ENCODE measurements around the gene MUS81. TPM values are rescaled to one million over a fixed set of nuclear protein-coding genes. Genes with fewer than 3 reads are reported as not detected.

MUS81 gene
- total RNA-seq, 1 experiment from 2014 or later = 45.9 TPM

DNA sequence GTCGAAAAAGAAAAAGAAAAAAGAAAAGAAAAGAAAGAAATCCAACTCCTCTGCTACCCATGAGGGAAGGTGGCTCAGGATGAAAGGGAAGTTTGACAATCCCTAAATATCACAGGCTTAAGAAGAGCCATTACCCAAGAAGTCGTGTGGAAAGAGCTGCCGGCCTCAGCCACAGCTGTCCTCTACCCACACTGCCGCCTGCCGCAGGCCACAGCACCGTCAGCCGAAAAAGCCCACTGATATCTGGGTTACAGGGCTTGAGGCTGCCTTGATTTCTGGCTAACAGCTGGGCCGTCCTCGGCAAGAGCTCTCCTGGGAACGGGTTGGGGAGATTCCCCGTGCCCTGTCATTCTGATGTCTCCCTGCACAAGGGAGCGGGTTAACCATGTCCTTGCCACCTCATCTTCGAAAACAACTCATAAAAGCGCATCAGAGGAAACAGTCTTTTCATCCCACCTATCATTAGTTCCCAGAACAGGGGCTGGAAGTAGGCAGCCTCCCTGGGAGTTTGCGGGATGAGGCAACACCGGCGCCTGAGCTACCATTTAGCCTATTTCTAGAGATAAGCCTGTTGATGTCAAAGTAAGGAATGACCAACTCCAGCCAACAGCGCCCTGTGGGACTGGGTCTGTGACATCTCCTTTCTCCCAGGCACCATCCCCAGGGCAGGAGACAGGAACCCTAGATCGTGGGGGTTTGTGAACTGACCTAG lies 48.3 kb upstream of the MUS81 start:
- ATAC-seq = no peak
- CTCF ChIA-PET = interaction anchor here (0.7 to 3.9 kb wide), 3 partner anchors 11 to 67 kb away, joined by 4 to 51 read pairs (median 4); partner anchors contain the start of gene AP5B1
- no peak overlapping the region for H3K4me3 Mint-ChIP-seq
- H3K27ac Mint-ChIP-seq = no peak overlapping the region
- POLR2A ChIA-PET = no interaction called here
- no peaks in the 10 kb centered on the region for H3K9me3 Mint-ChIP-seq
- no peak for DNase-seq (ENCODE audit: low spot score)
- H3K36me3 Mint-ChIP-seq = no peaks in the 10 kb centered on the region
- TF ChIP-seq, protein P1, sequence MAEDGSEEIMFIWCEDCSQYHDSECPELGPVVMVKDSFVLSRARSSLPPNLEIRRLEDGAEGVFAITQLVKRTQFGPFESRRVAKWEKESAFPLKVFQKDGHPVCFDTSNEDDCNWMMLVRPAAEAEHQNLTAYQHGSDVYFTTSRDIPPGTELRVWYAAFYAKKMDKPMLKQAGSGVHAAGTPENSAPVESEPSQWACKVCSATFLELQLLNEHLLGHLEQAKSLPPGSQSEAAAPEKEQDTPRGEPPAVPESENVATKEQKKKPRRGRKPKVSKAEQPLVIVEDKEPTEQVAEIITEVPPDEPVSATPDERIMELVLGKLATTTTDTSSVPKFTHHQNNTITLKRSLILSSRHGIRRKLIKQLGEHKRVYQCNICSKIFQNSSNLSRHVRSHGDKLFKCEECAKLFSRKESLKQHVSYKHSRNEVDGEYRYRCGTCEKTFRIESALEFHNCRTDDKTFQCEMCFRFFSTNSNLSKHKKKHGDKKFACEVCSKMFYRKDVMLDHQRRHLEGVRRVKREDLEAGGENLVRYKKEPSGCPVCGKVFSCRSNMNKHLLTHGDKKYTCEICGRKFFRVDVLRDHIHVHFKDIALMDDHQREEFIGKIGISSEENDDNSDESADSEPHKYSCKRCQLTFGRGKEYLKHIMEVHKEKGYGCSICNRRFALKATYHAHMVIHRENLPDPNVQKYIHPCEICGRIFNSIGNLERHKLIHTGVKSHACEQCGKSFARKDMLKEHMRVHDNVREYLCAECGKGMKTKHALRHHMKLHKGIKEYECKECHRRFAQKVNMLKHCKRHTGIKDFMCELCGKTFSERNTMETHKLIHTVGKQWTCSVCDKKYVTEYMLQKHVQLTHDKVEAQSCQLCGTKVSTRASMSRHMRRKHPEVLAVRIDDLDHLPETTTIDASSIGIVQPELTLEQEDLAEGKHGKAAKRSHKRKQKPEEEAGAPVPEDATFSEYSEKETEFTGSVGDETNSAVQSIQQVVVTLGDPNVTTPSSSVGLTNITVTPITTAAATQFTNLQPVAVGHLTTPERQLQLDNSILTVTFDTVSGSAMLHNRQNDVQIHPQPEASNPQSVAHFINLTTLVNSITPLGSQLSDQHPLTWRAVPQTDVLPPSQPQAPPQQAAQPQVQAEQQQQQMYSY (CRISPR knock-in tag; IDR thresholded peaks at IDR 0.05) = no peak
- TF ChIP-seq E2F5 (CRISPR knock-in tag; IDR thresholded peaks at IDR 0.05) (no peak), ZNF416 (CRISPR knock-in tag; IDR thresholded peaks at IDR 0.05) (no peak)
- TF ChIP-seq, protein P2, sequence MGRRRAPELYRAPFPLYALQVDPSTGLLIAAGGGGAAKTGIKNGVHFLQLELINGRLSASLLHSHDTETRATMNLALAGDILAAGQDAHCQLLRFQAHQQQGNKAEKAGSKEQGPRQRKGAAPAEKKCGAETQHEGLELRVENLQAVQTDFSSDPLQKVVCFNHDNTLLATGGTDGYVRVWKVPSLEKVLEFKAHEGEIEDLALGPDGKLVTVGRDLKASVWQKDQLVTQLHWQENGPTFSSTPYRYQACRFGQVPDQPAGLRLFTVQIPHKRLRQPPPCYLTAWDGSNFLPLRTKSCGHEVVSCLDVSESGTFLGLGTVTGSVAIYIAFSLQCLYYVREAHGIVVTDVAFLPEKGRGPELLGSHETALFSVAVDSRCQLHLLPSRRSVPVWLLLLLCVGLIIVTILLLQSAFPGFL (CRISPR knock-in tag; IDR thresholded peaks at IDR 0.05; ENCODE audit: borderline replicate concordance) = no peak
- H3K4me1 Mint-ChIP-seq = no peaks in the 10 kb centered on the region
- H3K27me3 Mint-ChIP-seq (ENCODE audit: low read depth) = peaks cover 6% of the 10 kb centered on the region

DNA sequence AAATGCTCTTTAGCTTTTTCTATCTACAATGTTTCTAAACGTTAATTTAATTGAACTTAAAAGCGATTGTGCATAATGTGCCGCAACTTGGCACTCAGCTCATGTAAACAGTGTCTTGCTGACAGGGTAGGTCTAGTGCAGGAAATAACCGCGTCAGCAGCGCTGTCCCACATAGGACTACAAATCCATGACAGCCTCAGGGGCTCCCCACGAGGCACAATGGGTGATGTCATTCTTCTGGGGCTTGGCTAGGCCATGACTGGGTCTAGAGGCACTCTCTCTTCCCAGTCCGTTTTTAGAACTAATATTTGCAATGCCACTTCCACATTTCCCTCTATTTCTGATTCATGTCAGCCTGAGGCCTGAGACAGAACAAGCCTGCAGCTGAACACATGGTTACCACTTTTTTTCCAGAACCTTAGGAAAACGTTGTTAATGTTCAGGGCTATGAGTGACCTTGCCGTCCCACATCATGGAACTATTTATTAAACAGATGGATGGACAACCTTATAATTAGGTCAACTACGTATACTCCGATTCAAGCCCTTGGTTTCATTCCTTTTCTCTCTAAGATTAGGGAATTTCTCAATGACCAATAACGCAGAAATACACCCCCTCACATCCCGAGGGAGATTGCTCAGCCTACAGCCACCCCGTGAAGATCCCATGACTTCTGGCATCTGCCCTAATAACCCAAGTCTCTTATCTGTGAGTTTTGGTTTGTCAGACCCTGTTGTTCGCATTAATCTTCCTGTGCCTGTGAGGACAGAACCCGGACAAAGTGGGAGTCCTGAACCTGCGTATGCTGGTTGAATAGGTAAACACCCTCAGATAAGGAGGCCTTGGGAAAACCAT lies 45.9 kb upstream of the MUS81 start:
- Mint-ChIP-seq H3K36me3 (no peaks in the 10 kb centered on the region), H3K4me3 (no peak overlapping the region), H3K4me1 (no peaks in the 10 kb centered on the region), H3K9me3 (0 out of 2 replicates have a peak, but pooled peaks cover 3% of the 10 kb centered on the region), H3K27me3 (ENCODE audit: low read depth) (peaks cover 15% of the 10 kb centered on the region), H3K27ac (no peak overlapping the region; the same call in 1 of the 2 replicates)
- POLR2A ChIA-PET = no interaction called here
- CTCF ChIA-PET = interaction anchor here (1.8 to 6.2 kb wide), 3 partner anchors 34 to 70 kb away, joined by 6 to 159 read pairs (median 51); partner anchors contain the start of gene AP5B1
- no peak for TF ChIP-seq IRF1 (CRISPR knock-in tag; IDR thresholded peaks at IDR 0.05)
- TF ChIP-seq RELA (CRISPR knock-in tag; IDR thresholded peaks at IDR 0.05; ENCODE audit: borderline replicate concordance) = no peak
- no peak for TF ChIP-seq ZNF281 (CRISPR knock-in tag; IDR thresholded peaks at IDR 0.05)
- no peak for TF ChIP-seq CREB1 (CRISPR knock-in tag; IDR thresholded peaks at IDR 0.05)
- no peak for TF ChIP-seq ZNF423 (CRISPR knock-in tag; IDR thresholded peaks at IDR 0.05)
- TF ChIP-seq, protein P3, sequence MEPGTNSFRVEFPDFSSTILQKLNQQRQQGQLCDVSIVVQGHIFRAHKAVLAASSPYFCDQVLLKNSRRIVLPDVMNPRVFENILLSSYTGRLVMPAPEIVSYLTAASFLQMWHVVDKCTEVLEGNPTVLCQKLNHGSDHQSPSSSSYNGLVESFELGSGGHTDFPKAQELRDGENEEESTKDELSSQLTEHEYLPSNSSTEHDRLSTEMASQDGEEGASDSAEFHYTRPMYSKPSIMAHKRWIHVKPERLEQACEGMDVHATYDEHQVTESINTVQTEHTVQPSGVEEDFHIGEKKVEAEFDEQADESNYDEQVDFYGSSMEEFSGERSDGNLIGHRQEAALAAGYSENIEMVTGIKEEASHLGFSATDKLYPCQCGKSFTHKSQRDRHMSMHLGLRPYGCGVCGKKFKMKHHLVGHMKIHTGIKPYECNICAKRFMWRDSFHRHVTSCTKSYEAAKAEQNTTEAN (CRISPR knock-in tag; IDR thresholded peaks at IDR 0.05) = no peak
- TF ChIP-seq, protein P4, sequence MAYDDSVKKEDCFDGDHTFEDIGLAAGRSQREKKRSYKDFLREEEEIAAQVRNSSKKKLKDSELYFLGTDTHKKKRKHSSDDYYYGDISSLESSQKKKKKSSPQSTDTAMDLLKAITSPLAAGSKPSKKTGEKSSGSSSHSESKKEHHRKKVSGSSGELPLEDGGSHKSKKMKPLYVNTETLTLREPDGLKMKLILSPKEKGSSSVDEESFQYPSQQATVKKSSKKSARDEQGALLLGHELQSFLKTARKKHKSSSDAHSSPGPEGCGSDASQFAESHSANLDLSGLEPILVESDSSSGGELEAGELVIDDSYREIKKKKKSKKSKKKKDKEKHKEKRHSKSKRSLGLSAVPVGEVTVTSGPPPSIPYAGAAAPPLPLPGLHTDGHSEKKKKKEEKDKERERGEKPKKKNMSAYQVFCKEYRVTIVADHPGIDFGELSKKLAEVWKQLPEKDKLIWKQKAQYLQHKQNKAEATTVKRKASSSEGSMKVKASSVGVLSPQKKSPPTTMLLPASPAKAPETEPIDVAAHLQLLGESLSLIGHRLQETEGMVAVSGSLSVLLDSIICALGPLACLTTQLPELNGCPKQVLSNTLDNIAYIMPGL (CRISPR knock-in tag; IDR thresholded peaks at IDR 0.05) = no peak
- no peak for TF ChIP-seq GTF2I (CRISPR knock-in tag; conservative IDR thresholded peaks at IDR 0.05)
- TF ChIP-seq NR2C2 (CRISPR knock-in tag; IDR thresholded peaks at IDR 0.05) = no peak
- ATAC-seq (no peak), DNase-seq (ENCODE audit: low spot score) (no peak)

All from WTC11 (cell line).